Nephron (organoid): ENCODE data around the gene WDR74.

Experiments used
- H3K27ac Mint-ChIP-seq, 3 experiments: 2 replicates each; pipeline ENCODE4 v1.8.0; 2020; ENCODE audit warnings: mixed read lengths in 3 of 3, mild to moderate bottlenecking in 2 of 3, moderate library complexity in 1 of 3
- H3K27me3 Mint-ChIP-seq: 2 replicates; pipeline ENCODE4 v1.8.0; 2021; ENCODE audit warnings: low read depth, mild to moderate bottlenecking, moderate library complexity, mixed read lengths
- H3K36me3 Mint-ChIP-seq: 2 replicates; pipeline ENCODE4 v1.8.0; 2020; ENCODE audit warnings: low read depth, mixed read lengths
- H3K4me1 Mint-ChIP-seq: 2 replicates; pipeline ENCODE4 v1.8.0; 2020; ENCODE audit warnings: mixed read lengths
- H3K4me3 Mint-ChIP-seq, 3 experiments: 2 replicates each; pipeline ENCODE4 v1.8.0; 2020; ENCODE audit warnings: mild to moderate bottlenecking in 3 of 3, mixed read lengths in 3 of 3, moderate library complexity in 2 of 3
- H3K9me3 Mint-ChIP-seq: 2 replicates; pipeline ENCODE4 v1.8.0; 2020; ENCODE audit warnings: mixed read lengths
- CTCF ChIP-seq, 3 experiments: fragments of 200-600 bp; sonication (generic); IDR thresholded peaks; one replicate each; pipeline ENCODE4 v1.5.0; 2021; ENCODE audit warnings: antibody characterized with exemption in 3 of 3; ENCODE audit not compliant: unreplicated experiment in 3 of 3

Gene WDR74

GRCh38 chr11:62882788-62883501 lies 43.6 kb upstream of the WDR74 start:
- peaks cover 53% of the 10 kb centered on the region for H3K36me3 Mint-ChIP-seq
- peaks cover 52% of the 10 kb centered on the region for H3K4me1 Mint-ChIP-seq
- no peaks in the 10 kb centered on the region for H3K9me3 Mint-ChIP-seq
- TF ChIP-seq CTCF (IDR thresholded peaks at IDR 0.05; ENCODE audit: unreplicated experiment in 3 of 3): no peak
- H3K27me3 Mint-ChIP-seq: no peaks in the 10 kb centered on the region
- H3K4me3 Mint-ChIP-seq: peak overlapping the region; percentile 99 to 100 (median 100)
- H3K27ac Mint-ChIP-seq: peak overlapping the region; percentile 99 to 100 (median 99)

GRCh38 chr11:62882431-62882749 lies 43.0 kb upstream of the WDR74 start:
- Mint-ChIP-seq H3K9me3 (no peaks in the 10 kb centered on the region), H3K27me3 (no peaks in the 10 kb centered on the region), H3K4me1 (peaks cover 52% of the 10 kb centered on the region), H3K27ac (peak overlapping the region; percentile 99 to 100 (median 99)), H3K4me3 (peak overlapping the region; percentile 99 to 100 (median 100)), H3K36me3 (peaks cover 53% of the 10 kb centered on the region)
- TF ChIP-seq CTCF (IDR thresholded peaks at IDR 0.05; ENCODE audit: unreplicated experiment in 3 of 3): no peak

GRCh38 chr11:62881579-62882430 lies 42.4 kb upstream of the WDR74 start:
- Mint-ChIP-seq H3K27ac (peak overlapping the region; percentile 99 to 100 (median 99)), H3K27me3 (no peaks in the 10 kb centered on the region), H3K4me1 (peaks cover 52% of the 10 kb centered on the region), H3K9me3 (no peaks in the 10 kb centered on the region), H3K4me3 (peak overlapping the region; percentile 99 to 100 (median 100)), H3K36me3 (peaks cover 53% of the 10 kb centered on the region)
- TF ChIP-seq CTCF (IDR thresholded peaks at IDR 0.05; ENCODE audit: unreplicated experiment in 3 of 3): peak in 1 of 3 experiments; percentile 5

GRCh38 chr11:62880803-62881578 lies 41.6 kb upstream of the WDR74 start, which contains the start of gene SLC3A2:
Gene SLC3A2, plus strand, starts transcription at chr11:62880896. Its CDS starts 128 bp downstream, at chr11:62881024.
- Mint-ChIP-seq H3K27me3 (no peaks in the 10 kb centered on the region), H3K4me1 (peaks cover 52% of the 10 kb centered on the region), H3K27ac (peak within 1 kb of the TSS; percentile 99 to 100 (median 99)), H3K9me3 (no peaks in the 10 kb centered on the region), H3K4me3 (peak within 1 kb of the TSS; percentile 99 to 100 (median 100)), H3K36me3 (peaks cover 52% of the 10 kb centered on the region)
- peak; percentile 50 to 79 (median 53) for TF ChIP-seq CTCF (IDR thresholded peaks at IDR 0.05; ENCODE audit: unreplicated experiment in 3 of 3)

- Mint-ChIP-seq H3K4me3 (peak overlapping the region; percentile 99 to 100 (median 100)), H3K36me3 (peaks cover 46% of the 10 kb centered on the region), H3K9me3 (no peaks in the 10 kb centered on the region), H3K27ac (peak overlapping the region; percentile 99 to 100 (median 99)), H3K4me1 (peaks cover 49% of the 10 kb centered on the region), H3K27me3 (no peaks in the 10 kb centered on the region)
- TF ChIP-seq CTCF (IDR thresholded peaks at IDR 0.05; ENCODE audit: unreplicated experiment in 3 of 3): no peak
Measured at GRCh38 chr11:62880231-62880802, 40.9 kb upstream of the WDR74 start.
